Activated CD8-positive, alpha-beta T cell treated with anti-CD3 and anti-CD28 coated beads, Interleukin-2, amount 10 ng/mL, durations not matched to agents 7 days and 5 days (primary cell): Measurements from ENCODE around the gene MAP7D1. TPM values are rescaled to one million over a fixed set of nuclear protein-coding genes. Genes with fewer than 3 reads are reported as not detected.
"Not testable (repeated sequence)": the region's sequence is repeated elsewhere in the genome, so short reads cannot be mapped to it uniquely, and the experiment has no call there.

ENCODE experiments used
- ATAC-seq: fragments of 150-1000 bp; cut with Tn5 transposase; one replicate; pipeline ENCODE4 v1.10.0; 2021; ENCODE audit warnings: moderate library complexity
- CTCF ChIA-PET: fragments of 350-600 bp; sonication (Branson Sonifier 250); formaldehyde crosslinking; loops from one replicate; lab custom pipeline; 2021; ENCODE audit warnings: antibody characterized with exemption; lab: Charles Lee
- POLR2A ChIA-PET: fragments of 350-600 bp; sonication (Branson Sonifier 250); formaldehyde crosslinking; loops from one replicate; lab custom pipeline; 2021; ENCODE audit warnings: antibody characterized with exemption; lab: Charles Lee
- DNase-seq: peaks from one replicate; pipeline ENCODE4 v3.0.0-alpha.2; 2020
- H3K27ac Mint-ChIP-seq: one replicate; pipeline ENCODE4 v1.8.0; 2021; ENCODE audit warnings: mild to moderate bottlenecking, mixed read lengths
- H3K27me3 Mint-ChIP-seq: one replicate; pipeline ENCODE4 v1.8.0; 2021; ENCODE audit warnings: low read depth, mixed read lengths
- H3K36me3 Mint-ChIP-seq: one replicate; pipeline ENCODE4 v1.8.0; 2021; ENCODE audit warnings: low read depth, mixed read lengths
- H3K4me1 Mint-ChIP-seq: one replicate; pipeline ENCODE4 v1.8.0; 2021; ENCODE audit warnings: low read depth, mixed read lengths
- H3K4me3 Mint-ChIP-seq: one replicate; pipeline ENCODE4 v1.8.0; 2021; ENCODE audit warnings: mild to moderate bottlenecking, mixed read lengths
- H3K9me3 Mint-ChIP-seq: one replicate; pipeline ENCODE4 v1.8.0; 2022; ENCODE audit warnings: mixed read lengths; ENCODE audit not compliant: insufficient read depth
- total RNA-seq, 2 experiments: library from RNA; stranded (reverse); gene quantifications; one replicate each; pipeline ENCODE4 v1.2.3, GENCODE V29; 2021

The MAP7D1 gene
- total RNA-seq, 2 experiments from 2014 or later, result 235 to 245 TPM

- ChIA-PET POLR2A (interaction anchor here (0.7 to 1.4 kb wide), 4 partner anchors 9 to 71 kb away, joined by 3 to 4 read pairs (median 4); partner anchors contain the start of gene THRAP3), CTCF (interaction anchor here (0.6 to 6.3 kb wide), 4 partner anchors 8 to 132 kb away, joined by 3 to 157 read pairs (median 12); no protein-coding TSS in a partner anchor)
- H3K4me1 Mint-ChIP-seq, result peaks cover 76% of the 10 kb centered on the region
Measured at GRCh38 chr1:36153476-36153875, 2.5 kb upstream of the MAP7D1 start.

GRCh38 chr1:36154335-36154734, 1.6 kb upstream of the MAP7D1 start:
- no peak for ATAC-seq
- ChIA-PET CTCF (interaction anchor here (1.7 to 6.3 kb wide), 3 partner anchors 8 to 131 kb away, joined by 6 to 157 read pairs (median 14); no protein-coding TSS in a partner anchor), POLR2A (interaction anchor here (1.2 to 3.6 kb wide), 3 partner anchors 34 to 310 kb away, joined by 3 to 27 read pairs (median 3); partner anchors contain the start of genes MRPS15 and THRAP3)
- H3K27me3 Mint-ChIP-seq, result no peaks in the 10 kb centered on the region
- H3K4me3 Mint-ChIP-seq, result peak overlapping the region; percentile 89
- H3K9me3 Mint-ChIP-seq, result no peaks in the 10 kb centered on the region
- H3K36me3 Mint-ChIP-seq, result peaks cover 20% of the 10 kb centered on the region
- H3K27ac Mint-ChIP-seq, result peak overlapping the region; percentile 92
- no peak for DNase-seq
- peaks cover 74% of the 10 kb centered on the region for H3K4me1 Mint-ChIP-seq

More at GRCh38 chr1:36153476-36153875, 2.5 kb upstream of the MAP7D1 start:
- Mint-ChIP-seq H3K27ac (peak overlapping the region; percentile 89), H3K36me3 (peaks cover 14% of the 10 kb centered on the region), H3K9me3 (no peaks in the 10 kb centered on the region), H3K4me3 (no peak overlapping the region), H3K27me3 (no peaks in the 10 kb centered on the region)
- ATAC-seq (no peak), DNase-seq (no peak)

- ChIA-PET CTCF (interaction anchor here (1.7 to 3.0 kb wide), 2 partner anchors 33 to 131 kb away, joined by 6 to 14 read pairs; no protein-coding TSS in a partner anchor), POLR2A (interaction anchor here (1.2 to 3.6 kb wide), 4 partner anchors 33 to 310 kb away, joined by 3 to 27 read pairs (median 4); partner anchors contain the start of genes MRPS15 and THRAP3)
- H3K4me3 Mint-ChIP-seq, result peak overlapping the region; percentile 89
- peaks cover 25% of the 10 kb centered on the region for H3K36me3 Mint-ChIP-seq
- peak; percentile 28 for DNase-seq
- H3K27me3 Mint-ChIP-seq, result no peaks in the 10 kb centered on the region
- ATAC-seq, result no peak
- H3K9me3 Mint-ChIP-seq, result no peaks in the 10 kb centered on the region
- peak overlapping the region; percentile 92 for H3K27ac Mint-ChIP-seq
- H3K4me1 Mint-ChIP-seq, result peaks cover 74% of the 10 kb centered on the region
Measured at GRCh38 chr1:36154765-36155407, 1.1 kb upstream of the MAP7D1 start.

GRCh38 chr1:36156329-36157114, 562 bp downstream of the MAP7D1 start:
- ATAC-seq (peak; percentile 8), DNase-seq (peak; percentile 75)
- Mint-ChIP-seq H3K4me1 (peaks cover 75% of the 10 kb centered on the region), H3K4me3 (peak overlapping the region; percentile 92), H3K27ac (peak overlapping the region; percentile 94), H3K27me3 (no peaks in the 10 kb centered on the region), H3K9me3 (no peaks in the 10 kb centered on the region), H3K36me3 (peaks cover 40% of the 10 kb centered on the region)
- CTCF ChIA-PET, result interaction anchor here (1.7 to 3.0 kb wide), 2 partner anchors 31 to 32 kb away, joined by 9 to 14 read pairs; no protein-coding TSS in a partner anchor
- POLR2A ChIA-PET, result interaction anchor here (0.9 to 3.6 kb wide), 4 partner anchors 17 to 129 kb away, joined by 3 to 27 read pairs (median 4); partner anchors contain the start of gene THRAP3

- CTCF ChIA-PET, result interaction anchor here (1.0 to 1.7 kb wide), 2 partner anchors 7 to 31 kb away, joined by 3 to 9 read pairs; no protein-coding TSS in a partner anchor
- Mint-ChIP-seq H3K27me3 (no peaks in the 10 kb centered on the region), H3K36me3 (peaks cover 47% of the 10 kb centered on the region), H3K4me3 (peak overlapping the region; percentile 92), H3K4me1 (peaks cover 75% of the 10 kb centered on the region), H3K9me3 (no peaks in the 10 kb centered on the region), H3K27ac (peak overlapping the region; percentile 94)
- POLR2A ChIA-PET, result interaction anchor here (0.9 to 3.6 kb wide), 2 partner anchors 17 to 67 kb away, joined by 3 to 27 read pairs; partner anchors contain the start of gene THRAP3
- peak; percentile 26 for DNase-seq
- ATAC-seq, result no peak
Measured at GRCh38 chr1:36157115-36157903, 1.3 kb downstream of the MAP7D1 start.

GRCh38 chr1:36157973-36158826, 2.2 kb downstream of the MAP7D1 start:
- CTCF ChIA-PET, result interaction anchor here (1.0 to 6.7 kb wide), 3 partner anchors 7 to 30 kb away, joined by 3 to 157 read pairs (median 9); partner anchors contain the start of gene TRAPPC3
- Mint-ChIP-seq H3K27ac (peak overlapping the region; percentile 94), H3K9me3 (no peaks in the 10 kb centered on the region), H3K36me3 (peaks cover 56% of the 10 kb centered on the region), H3K4me1 (peaks cover 77% of the 10 kb centered on the region), H3K27me3 (no peaks in the 10 kb centered on the region), H3K4me3 (peak overlapping the region; percentile 92)
- DNase-seq (peak; percentile 40), ATAC-seq (no peak)
- POLR2A ChIA-PET, result interaction anchor here (3.6 kb wide), 1 partner anchor 66 kb away, joined by 27 read pairs; the partner anchor contains the start of gene THRAP3

- Mint-ChIP-seq H3K4me1 (peaks cover 73% of the 10 kb centered on the region), H3K4me3 (peak overlapping the region; percentile 92), H3K36me3 (peaks cover 58% of the 10 kb centered on the region), H3K27ac (peak overlapping the region; percentile 94)
- not testable (repeated sequence) for DNase-seq, ATAC-seq, H3K9me3 Mint-ChIP-seq, H3K27me3 Mint-ChIP-seq
- ChIA-PET CTCF (interaction anchor here (0.8 to 6.7 kb wide), 4 partner anchors 8 to 127 kb away, joined by 3 to 157 read pairs (median 32); partner anchors contain the start of gene TRAPPC3), POLR2A (interaction anchor here (2.2 to 4.6 kb wide), 3 partner anchors 8 to 65 kb away, joined by 6 to 56 read pairs (median 50); partner anchors contain the start of genes THRAP3 and TRAPPC3)
Measured at GRCh38 chr1:36158827-36159252, 2.9 kb downstream of the MAP7D1 start.

- no peaks in the 10 kb centered on the region for H3K9me3 Mint-ChIP-seq
- H3K4me1 Mint-ChIP-seq, result peaks cover 72% of the 10 kb centered on the region
- ATAC-seq (no peak), DNase-seq (peak; percentile 24)
- ChIA-PET CTCF (interaction anchor here (0.8 to 6.7 kb wide), 10 partner anchors 8 to 147 kb away, joined by 3 to 157 read pairs (median 7); partner anchors contain the start of genes SH3D21, THRAP3 and TRAPPC3), POLR2A (interaction anchor here (1.1 to 4.6 kb wide), 8 partner anchors 9 to 253 kb away, joined by 3 to 56 read pairs (median 8); partner anchors contain the start of genes THRAP3 and TRAPPC3)
- peak overlapping the region; percentile 89 for H3K27ac Mint-ChIP-seq
- no peaks in the 10 kb centered on the region for H3K27me3 Mint-ChIP-seq
- peak overlapping the region; percentile 72 for H3K4me3 Mint-ChIP-seq
- H3K36me3 Mint-ChIP-seq, result peaks cover 65% of the 10 kb centered on the region
Measured at GRCh38 chr1:36159614-36160387, 3.8 kb downstream of the MAP7D1 start.

GRCh38 chr1:36160388-36160948, 4.5 kb downstream of the MAP7D1 start:
- Mint-ChIP-seq H3K27ac (peak overlapping the region; percentile 89), H3K4me3 (peak overlapping the region; percentile 72), H3K9me3 (no peaks in the 10 kb centered on the region), H3K4me1 (peaks cover 66% of the 10 kb centered on the region), H3K27me3 (no peaks in the 10 kb centered on the region), H3K36me3 (peaks cover 66% of the 10 kb centered on the region)
- ChIA-PET CTCF (interaction anchor here (1.0 to 6.7 kb wide), 9 partner anchors 9 to 146 kb away, joined by 4 to 157 read pairs (median 7); partner anchors contain the start of genes SH3D21, THRAP3 and TRAPPC3), POLR2A (interaction anchor here (0.6 to 4.6 kb wide), 10 partner anchors 10 to 299 kb away, joined by 3 to 56 read pairs (median 6); partner anchors contain the start of genes THRAP3 and TRAPPC3)
- no peak for DNase-seq
- no peak for ATAC-seq
